ENCODE measurements around the gene ITPRIP. TPM values are rescaled to one million over a fixed set of nuclear protein-coding genes. Genes with fewer than 3 reads are reported as not detected.

Gene ITPRIP
- total RNA-seq, 2 donors from 2014 or later, result 9.1 to 11.0 TPM

DNA sequence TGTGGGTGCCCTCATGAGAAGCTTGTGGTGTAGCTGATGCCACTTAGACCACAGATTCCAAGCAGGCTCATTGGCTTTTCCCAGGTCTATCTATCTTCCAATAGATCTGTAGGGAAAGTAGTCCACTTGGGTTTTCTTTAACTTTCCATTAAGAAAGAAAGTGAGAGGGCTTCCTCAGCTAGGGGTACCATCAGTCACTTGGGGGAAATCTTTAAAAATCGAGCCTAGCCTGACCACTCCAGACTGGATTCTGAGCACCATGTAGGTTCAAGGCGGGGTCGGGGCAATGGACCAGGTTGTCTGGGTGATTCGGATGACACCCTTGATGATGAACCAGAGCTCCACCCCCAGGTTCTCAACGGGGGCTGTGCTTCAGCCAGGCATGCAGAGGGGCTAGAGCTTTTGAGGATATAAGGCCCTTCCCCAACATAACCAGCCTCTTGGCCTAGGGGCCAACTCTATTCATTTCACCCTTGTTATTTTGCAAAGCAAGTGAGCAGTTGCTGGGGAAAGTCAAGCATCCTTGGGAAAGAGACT, 27.0 kb downstream of the ITPRIP start:
- Mint-ChIP-seq H3K9me3 (no peaks in the 10 kb centered on the region), H3K27me3 (ENCODE audit: insufficient read depth) (no peaks in the 10 kb centered on the region), H3K4me1 (no peaks in the 10 kb centered on the region), H3K4me3 (no peak overlapping the region), H3K36me3 (ENCODE audit: low read depth) (peaks cover 23% of the 10 kb centered on the region), H3K27ac (no peak overlapping the region)
- TF ChIP-seq, protein P1, sequence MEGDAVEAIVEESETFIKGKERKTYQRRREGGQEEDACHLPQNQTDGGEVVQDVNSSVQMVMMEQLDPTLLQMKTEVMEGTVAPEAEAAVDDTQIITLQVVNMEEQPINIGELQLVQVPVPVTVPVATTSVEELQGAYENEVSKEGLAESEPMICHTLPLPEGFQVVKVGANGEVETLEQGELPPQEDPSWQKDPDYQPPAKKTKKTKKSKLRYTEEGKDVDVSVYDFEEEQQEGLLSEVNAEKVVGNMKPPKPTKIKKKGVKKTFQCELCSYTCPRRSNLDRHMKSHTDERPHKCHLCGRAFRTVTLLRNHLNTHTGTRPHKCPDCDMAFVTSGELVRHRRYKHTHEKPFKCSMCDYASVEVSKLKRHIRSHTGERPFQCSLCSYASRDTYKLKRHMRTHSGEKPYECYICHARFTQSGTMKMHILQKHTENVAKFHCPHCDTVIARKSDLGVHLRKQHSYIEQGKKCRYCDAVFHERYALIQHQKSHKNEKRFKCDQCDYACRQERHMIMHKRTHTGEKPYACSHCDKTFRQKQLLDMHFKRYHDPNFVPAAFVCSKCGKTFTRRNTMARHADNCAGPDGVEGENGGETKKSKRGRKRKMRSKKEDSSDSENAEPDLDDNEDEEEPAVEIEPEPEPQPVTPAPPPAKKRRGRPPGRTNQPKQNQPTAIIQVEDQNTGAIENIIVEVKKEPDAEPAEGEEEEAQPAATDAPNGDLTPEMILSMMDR (conservative IDR thresholded peaks at IDR 0.05), result no peak
- Histone ChIP-seq H3K27ac (ENCODE audit: low read depth, low read length) (no peak overlapping the region), H3K27me3 (ENCODE audit: control insufficient read depth, insufficient read depth, low read length, poor library complexity, severe bottlenecking) (no peaks in the 10 kb centered on the region), H3K4me1 (ENCODE audit: control insufficient read depth, insufficient read depth, low read length) (no peaks in the 10 kb centered on the region), H3K4me3 (ENCODE audit: low read length) (no peak overlapping the region), H3K36me3 (ENCODE audit: control insufficient read depth, insufficient read depth, low read length) (peaks cover 46% of the 10 kb centered on the region), H3K9me3 (ENCODE audit: control insufficient read depth, low read length) (no peaks in the 10 kb centered on the region), H3K9ac (ENCODE audit: extremely low read depth, low read length, poor library complexity, severe bottlenecking) (no peak overlapping the region)
- DNase-seq, result no peak
- WGBS, 2 experiments (ENCODE audit: insufficient coverage in 1 of 2, insufficient read length in 1 of 2), result 89 to 95% methylated on average over 4 to 5 of the region's 5 CpGs

DNA sequence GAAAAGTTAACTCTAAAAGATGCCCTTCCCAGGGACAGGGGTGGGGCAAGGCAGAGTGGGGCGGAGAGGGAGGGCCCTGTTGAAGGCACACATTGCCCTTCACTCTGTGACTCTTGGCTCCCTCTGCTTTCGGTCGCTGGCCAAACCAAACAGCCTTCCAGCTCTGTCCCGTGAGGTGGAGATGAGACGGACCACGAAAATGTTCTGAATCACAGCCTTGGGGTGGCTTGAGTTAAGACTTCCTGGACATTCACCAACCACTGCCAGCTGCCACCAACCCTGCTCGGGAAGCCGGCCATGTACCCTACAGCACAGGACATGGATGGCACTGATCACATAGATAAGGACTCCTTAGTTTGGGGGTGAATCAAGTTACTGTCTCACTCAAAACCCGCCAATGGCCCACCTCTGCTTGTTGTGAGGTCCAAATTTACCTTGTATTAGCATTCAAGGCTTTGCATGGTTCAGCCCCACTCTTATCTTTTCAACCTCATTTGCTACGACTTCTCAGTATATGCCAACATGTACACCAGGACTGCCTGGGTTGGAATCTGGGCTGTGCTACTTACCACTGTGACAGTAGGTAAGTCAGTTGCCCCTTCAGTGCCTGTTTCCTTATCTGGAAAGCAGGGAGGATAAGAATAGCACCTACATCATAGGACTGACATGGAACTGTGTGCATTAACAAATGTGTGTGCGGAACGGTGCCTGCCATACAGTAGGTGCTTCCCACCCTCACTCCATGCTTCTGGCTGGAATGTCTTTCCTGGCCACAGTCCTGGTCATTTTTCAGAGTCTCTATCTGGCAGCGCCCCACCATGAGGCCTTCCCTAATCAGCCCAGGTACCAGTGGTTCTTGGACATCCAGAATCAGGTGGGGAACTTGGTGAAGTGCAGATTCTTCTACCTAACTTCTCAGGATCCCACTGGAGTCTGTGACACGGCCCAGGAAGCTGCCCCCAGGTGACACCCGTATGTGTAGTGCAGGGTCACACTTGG, 28.0 kb downstream of the ITPRIP start:
- H3K4me1 Mint-ChIP-seq, result peaks cover 1% of the 10 kb centered on the region
- DNase-seq, result no peak
- Histone ChIP-seq H3K9me3 (ENCODE audit: control insufficient read depth, low read length) (no peaks in the 10 kb centered on the region), H3K27me3 (ENCODE audit: control insufficient read depth, insufficient read depth, low read length, poor library complexity, severe bottlenecking) (no peaks in the 10 kb centered on the region), H3K4me1 (ENCODE audit: control insufficient read depth, insufficient read depth, low read length) (no peaks in the 10 kb centered on the region), H3K27ac (ENCODE audit: low read depth, low read length) (no peak overlapping the region), H3K4me3 (ENCODE audit: low read length) (no peak overlapping the region), H3K9ac (ENCODE audit: extremely low read depth, low read length, poor library complexity, severe bottlenecking) (no peak overlapping the region), H3K36me3 (ENCODE audit: control insufficient read depth, insufficient read depth, low read length) (peaks cover 46% of the 10 kb centered on the region)
- 92 to 93% methylated on average over 11 to 15 of the region's 15 CpGs for WGBS, 2 experiments (ENCODE audit: insufficient coverage in 1 of 2, insufficient read length in 1 of 2)
- no peak overlapping the region for H3K4me3 Mint-ChIP-seq
- H3K27me3 Mint-ChIP-seq (ENCODE audit: insufficient read depth), result no peaks in the 10 kb centered on the region
- H3K27ac Mint-ChIP-seq, result no peak overlapping the region
- H3K36me3 Mint-ChIP-seq (ENCODE audit: low read depth), result peaks cover 19% of the 10 kb centered on the region
- TF ChIP-seq, protein P1 (conservative IDR thresholded peaks at IDR 0.05), result no peak
- no peaks in the 10 kb centered on the region for H3K9me3 Mint-ChIP-seq

DNA sequence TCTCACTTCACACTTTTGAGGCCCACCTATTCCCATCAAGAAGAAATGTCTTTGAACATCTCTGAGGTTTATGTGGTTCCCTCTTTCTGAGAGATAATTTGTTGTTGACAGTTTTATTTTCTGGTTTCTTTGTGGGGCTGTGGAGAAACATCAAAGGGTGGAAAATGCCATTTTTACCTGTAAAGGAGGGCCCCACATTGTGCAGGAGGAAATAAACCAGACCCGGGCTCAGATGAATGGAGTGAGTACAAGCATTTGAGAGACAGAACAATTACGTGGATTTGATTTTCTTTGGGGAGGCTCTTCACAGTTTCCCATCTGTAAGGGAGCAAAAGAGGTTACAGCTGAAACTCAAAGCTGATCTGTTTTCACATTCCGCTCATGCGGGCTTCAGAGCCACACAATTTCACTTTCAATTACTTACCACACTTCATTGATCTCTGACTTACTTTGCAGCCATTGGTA, 29.8 kb downstream of the ITPRIP start:
- peaks cover 13% of the 10 kb centered on the region for H3K9me3 ChIP-seq (ENCODE audit: control insufficient read depth, low read length)

More for the DNA sequence above, 29.8 kb downstream of the ITPRIP start:
- no peak overlapping the region for H3K27ac ChIP-seq (ENCODE audit: low read depth, low read length)
- no peaks in the 10 kb centered on the region for H3K4me1 ChIP-seq (ENCODE audit: control insufficient read depth, insufficient read depth, low read length)
- Mint-ChIP-seq H3K4me3 (no peak overlapping the region), H3K9me3 (peaks cover 16% of the 10 kb centered on the region), H3K36me3 (ENCODE audit: low read depth) (peaks cover 8% of the 10 kb centered on the region), H3K4me1 (peaks cover 1% of the 10 kb centered on the region), H3K27me3 (ENCODE audit: insufficient read depth) (no peaks in the 10 kb centered on the region), H3K27ac (no peak overlapping the region)
- no peak overlapping the region for H3K4me3 ChIP-seq (ENCODE audit: low read length)
- TF ChIP-seq, protein P1 (conservative IDR thresholded peaks at IDR 0.05), result no peak
- no peaks in the 10 kb centered on the region for H3K27me3 ChIP-seq (ENCODE audit: control insufficient read depth, insufficient read depth, low read length, poor library complexity, severe bottlenecking)
- DNase-seq, result no peak
- 92 to 96% methylated on average over 4 of the region's 4 CpGs for WGBS, 2 experiments (ENCODE audit: insufficient coverage in 1 of 2, insufficient read length in 1 of 2)
- no peak overlapping the region for H3K9ac ChIP-seq (ENCODE audit: extremely low read depth, low read length, poor library complexity, severe bottlenecking)
- H3K36me3 ChIP-seq (ENCODE audit: control insufficient read depth, insufficient read depth, low read length), result peaks cover 29% of the 10 kb centered on the region
